ENCODE data around the gene PRKCD. TPM values are rescaled to one million over a fixed set of nuclear protein-coding genes. Genes with fewer than 3 reads are reported as not detected.

Gene PRKCD
- total RNA-seq, 1 experiment from 2014 or later = 30.9 TPM

GRCh38 chr3:53219895-53220483, 59.0 kb downstream of the PRKCD start:
- H3K27me3 ChIP-seq (replicated peaks; ENCODE audit: control insufficient read depth, insufficient read depth, low read length) = no peaks in the 10 kb centered on the region
- H3K4me1 ChIP-seq = no peaks in the 10 kb centered on the region
- H3K36me3 Mint-ChIP-seq (ENCODE audit: insufficient read depth, unreplicated experiment) = peaks cover 41% of the 10 kb centered on the region
- no peaks in the 10 kb centered on the region; the same call in 1 of the 2 replicates for H3K36me3 ChIP-seq (ENCODE audit: control insufficient read depth, insufficient read depth, low read length)
- DNase-seq = peak; percentile 87 to 92
- no TSS peak for BruUV-seq (replicated peaks)
- H3K9me3 Mint-ChIP-seq (ENCODE audit: unreplicated experiment) = no peaks in the 10 kb centered on the region
- ChIA-PET POLR2A (no interaction called here), CTCF (interaction anchor here (0.5 to 1.0 kb wide), 5 partner anchors 13 to 443 kb away, joined by 3 read pairs; no protein-coding TSS in a partner anchor)
- H3K9me3 ChIP-seq = no peaks in the 10 kb centered on the region
- no peak overlapping the region for H3K4me3 ChIP-seq (ENCODE audit: low read depth, low read length)
- no peaks in the 10 kb centered on the region for H3K4me1 Mint-ChIP-seq (ENCODE audit: low read depth, unreplicated experiment)
- H3K4me3 Mint-ChIP-seq (ENCODE audit: unreplicated experiment) = no peak overlapping the region
- no peak overlapping the region for H3K27ac Mint-ChIP-seq (ENCODE audit: unreplicated experiment)
- peak; percentile 85 to 91 for TF ChIP-seq CTCF (IDR thresholded peaks at IDR 0.05; ENCODE audit: insufficient read depth in 1 of 2, low read depth in 1 of 2, low read length in 1 of 2, severe bottlenecking in 1 of 2, unreplicated experiment in 1 of 2)
- H3K27me3 Mint-ChIP-seq (ENCODE audit: insufficient read depth, unreplicated experiment) = peaks cover 2% of the 10 kb centered on the region
- intact Hi-C loops (cut with micrococcal nuclease; ENCODE audit: unreplicated experiment) = loop anchor here (2.0 to 5.0 kb wide), 4 partner anchors 31 to 132 kb away; no protein-coding TSS in a partner anchor

GRCh38 chr3:53221345-53221744, 60.3 kb downstream of the PRKCD start:
- Histone ChIP-seq H3K9me3 (no peaks in the 10 kb centered on the region), H3K36me3 (ENCODE audit: control insufficient read depth, insufficient read depth, low read length) (no peaks in the 10 kb centered on the region; the same call in 1 of the 2 replicates), H3K27me3 (replicated peaks; ENCODE audit: control insufficient read depth, insufficient read depth, low read length) (no peaks in the 10 kb centered on the region), H3K4me1 (no peaks in the 10 kb centered on the region), H3K4me3 (ENCODE audit: low read depth, low read length) (no peak overlapping the region)
- no peak for TF ChIP-seq CTCF (IDR thresholded peaks at IDR 0.05; ENCODE audit: insufficient read depth in 1 of 2, low read depth in 1 of 2, low read length in 1 of 2, severe bottlenecking in 1 of 2, unreplicated experiment in 1 of 2)
- Mint-ChIP-seq H3K27me3 (ENCODE audit: insufficient read depth, unreplicated experiment) (peaks cover 2% of the 10 kb centered on the region), H3K27ac (ENCODE audit: unreplicated experiment) (no peak overlapping the region), H3K4me3 (ENCODE audit: unreplicated experiment) (no peak overlapping the region), H3K36me3 (ENCODE audit: insufficient read depth, unreplicated experiment) (peaks cover 54% of the 10 kb centered on the region), H3K9me3 (ENCODE audit: unreplicated experiment) (no peaks in the 10 kb centered on the region), H3K4me1 (ENCODE audit: low read depth, unreplicated experiment) (no peaks in the 10 kb centered on the region)
- intact Hi-C loops (cut with micrococcal nuclease; ENCODE audit: unreplicated experiment) = loop anchor here (2.0 to 5.0 kb wide), 4 partner anchors 29 to 131 kb away; no protein-coding TSS in a partner anchor
- no TSS peak for BruUV-seq (replicated peaks)
- ChIA-PET POLR2A (no interaction called here), CTCF (interaction anchor here (0.6 kb wide), 2 partner anchors 113 to 171 kb away, joined by 5 to 10 read pairs; no protein-coding TSS in a partner anchor)
- DNase-seq = peak in 1 of 2 experiments; percentile 17

- Histone ChIP-seq H3K27me3 (replicated peaks; ENCODE audit: control insufficient read depth, insufficient read depth, low read length) (no peaks in the 10 kb centered on the region), H3K9me3 (no peaks in the 10 kb centered on the region), H3K4me3 (ENCODE audit: low read depth, low read length) (no peak overlapping the region), H3K36me3 (ENCODE audit: control insufficient read depth, insufficient read depth, low read length) (peaks cover 1% of the 10 kb centered on the region), H3K4me1 (no peaks in the 10 kb centered on the region)
- Mint-ChIP-seq H3K36me3 (ENCODE audit: insufficient read depth, unreplicated experiment) (peaks cover 59% of the 10 kb centered on the region), H3K4me1 (ENCODE audit: low read depth, unreplicated experiment) (no peaks in the 10 kb centered on the region), H3K9me3 (ENCODE audit: unreplicated experiment) (no peaks in the 10 kb centered on the region), H3K4me3 (ENCODE audit: unreplicated experiment) (no peak overlapping the region), H3K27ac (ENCODE audit: unreplicated experiment) (no peak overlapping the region), H3K27me3 (ENCODE audit: insufficient read depth, unreplicated experiment) (peaks cover 2% of the 10 kb centered on the region)
- ChIA-PET CTCF (interaction anchor here (0.6 kb wide), 1 partner anchor 156 kb away, joined by 3 read pairs; no protein-coding TSS in a partner anchor), POLR2A (no interaction called here)
- no peak for DNase-seq
- TF ChIP-seq CTCF (IDR thresholded peaks at IDR 0.05; ENCODE audit: insufficient read depth in 1 of 2, low read depth in 1 of 2, low read length in 1 of 2, severe bottlenecking in 1 of 2, unreplicated experiment in 1 of 2) = no peak
- intact Hi-C loops (cut with micrococcal nuclease; ENCODE audit: unreplicated experiment) = loop anchor here (2.0 to 5.0 kb wide), 4 partner anchors 29 to 130 kb away; no protein-coding TSS in a partner anchor
- BruUV-seq (replicated peaks) = no TSS peak
Observed at GRCh38 chr3:53221827-53222182, 60.8 kb downstream of the PRKCD start.

All from Caco-2 (cell line).